A549 treated with Hydrocortisone at 1 μM for 4 hours (cell line): ENCODE results near the gene UAP1. TPM values are rescaled to one million over a fixed set of nuclear protein-coding genes. Genes with fewer than 3 reads are reported as not detected.

Experiments
- total RNA-seq: library from RNA; stranded (reverse); fragments of 200-300 nt; extraction: Qiagen RNA extraction; gene quantifications from 5 replicates; pipeline ENCODE4 v1.2.3, GENCODE V29; 2022

The UAP1 gene
- total RNA-seq, result 26.2 to 39.5 TPM (median 31.7 TPM) in 5 replicates

GRCh38 chr1:162561616-162562469 is at the start of gene UAP1:
Gene UAP1 (plus strand): TSS chr1:162561722. CDS start chr1:162566069, 4,347 bp downstream.

GRCh38 chr1:162632217-162632666 is 70.7 kb downstream of the UAP1 start, which contains the start of gene DDR2:
Gene DDR2 (plus strand): TSS chr1:162632464. CDS start chr1:162719064, 86,600 bp downstream.

Other genes starting within 250 kb of the UAP1 start
- gene SPATA46, start 184.9 kb upstream of the UAP1 start, total RNA-seq, result not detected in 5 replicates
- 0.70 to 0.93 TPM (median 0.79 TPM) in 5 replicates for gene C1orf226, start 180.0 kb upstream of the UAP1 start, total RNA-seq
- 0.06 to 0.15 TPM (median 0.12 TPM) in 5 replicates for gene SH2D1B, start 149.6 kb upstream of the UAP1 start, total RNA-seq
- gene UHMK1, start 63.9 kb upstream of the UAP1 start, total RNA-seq, result 13.6 to 24.9 TPM (median 19.5 TPM) in 5 replicates
- gene DDR2, start 70.7 kb downstream of the UAP1 start, total RNA-seq, result 0.17 to 0.51 TPM (median 0.46 TPM) in 5 replicates
- gene HSD17B7, start 229.0 kb downstream of the UAP1 start, total RNA-seq, result 8.3 to 9.8 TPM (median 9.1 TPM) in 5 replicates